Stimulated activated CD8-positive, alpha-beta memory T cell treated with anti-CD3 and anti-CD28 coated beads, Interleukin-4, amount 100 ng/mL, for 48 hours (primary cell): ENCODE measurements around the gene SERPINI1.
"Not testable (repeated sequence)": the region's sequence is repeated elsewhere in the genome, so short reads cannot be mapped to it uniquely, and the experiment has no call there.

Experiments used
- DNase-seq: peaks from one replicate; pipeline ENCODE4 v3.0.0-alpha.2; 2020

Gene SERPINI1

DNA sequence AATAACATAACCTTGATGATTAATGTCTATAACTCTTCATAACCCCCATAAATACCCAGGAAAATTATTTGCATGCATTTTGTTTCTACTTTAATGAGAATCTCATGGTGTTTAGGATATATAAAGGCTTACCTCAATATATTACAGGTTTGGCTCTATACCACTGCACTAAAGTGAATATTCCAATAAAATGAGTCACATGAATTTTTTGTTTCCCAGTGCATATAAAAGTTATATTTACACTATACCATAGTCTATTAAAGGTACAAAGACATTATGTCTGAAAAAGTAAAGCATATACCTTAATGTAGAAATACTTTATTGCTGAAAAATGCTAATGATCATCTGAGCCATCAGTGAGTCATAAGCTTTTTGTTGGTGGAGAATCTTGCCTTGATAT lies 74.7 kb downstream of the SERPINI1 start:
- DNase-seq: no peak

DNA sequence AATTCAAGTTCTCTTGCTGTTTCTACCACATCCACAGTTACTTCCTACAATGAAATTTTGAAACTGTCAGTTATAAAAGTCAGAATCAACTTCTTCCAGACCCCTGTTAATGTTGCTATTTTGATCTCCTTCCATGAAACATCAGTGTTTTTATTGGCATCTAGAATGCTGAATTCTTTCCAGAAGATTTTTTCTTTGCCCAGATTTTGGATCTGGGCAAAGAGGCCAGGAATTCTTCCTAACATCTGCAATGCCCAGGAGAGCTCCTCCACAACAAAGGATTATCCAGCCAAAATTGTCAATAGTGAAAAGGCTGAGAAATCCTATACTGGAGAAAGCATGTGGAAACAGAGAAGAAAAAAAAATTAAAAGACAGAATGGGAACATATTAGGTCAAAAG lies 75.5 kb downstream of the SERPINI1 start:
- no peak for DNase-seq

DNA sequence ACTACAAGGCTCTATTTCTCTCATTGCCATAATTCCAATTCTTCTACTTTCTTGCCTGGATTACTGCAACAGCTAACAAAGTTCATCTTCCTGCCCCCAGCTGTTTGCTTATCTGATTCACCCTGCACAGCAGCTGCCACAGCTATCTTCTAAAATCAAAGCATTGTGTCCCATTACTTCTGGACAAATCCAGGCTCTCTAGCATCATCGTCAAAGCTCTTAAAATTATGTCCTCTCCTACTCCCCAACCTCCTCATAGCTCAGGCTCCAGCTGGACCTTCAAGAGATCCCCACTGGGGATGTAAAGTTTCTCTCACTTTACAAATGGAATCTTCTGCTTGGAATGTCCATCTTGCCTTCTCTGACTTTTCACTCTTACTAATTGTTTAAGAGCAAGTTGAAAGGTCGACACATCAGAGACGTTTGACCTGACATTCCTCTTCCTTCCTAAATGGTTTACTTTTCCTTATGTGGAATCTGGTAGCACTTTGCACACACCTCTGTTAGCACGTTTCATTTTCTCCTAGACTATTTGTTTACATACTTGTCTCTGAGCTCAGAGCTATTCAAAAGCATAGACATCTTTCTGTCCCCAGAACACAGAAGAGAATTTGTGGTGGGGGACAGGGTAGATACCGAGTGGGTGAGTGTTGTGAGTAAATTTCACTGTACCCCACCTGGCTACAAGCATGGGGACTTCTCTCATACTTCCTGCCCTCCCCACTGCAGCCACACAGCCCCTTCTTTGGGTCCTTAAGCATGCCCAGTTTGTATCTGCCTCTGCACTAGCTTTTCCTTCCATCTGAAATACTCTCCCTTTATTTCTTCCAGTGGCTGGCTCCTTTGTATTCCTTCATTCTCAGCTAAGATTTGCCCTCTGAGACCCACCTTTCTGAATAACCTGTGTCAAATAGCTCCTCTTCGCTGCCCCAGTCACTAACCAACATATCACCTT lies 77.9 kb downstream of the SERPINI1 start:
- no peak for DNase-seq

DNA sequence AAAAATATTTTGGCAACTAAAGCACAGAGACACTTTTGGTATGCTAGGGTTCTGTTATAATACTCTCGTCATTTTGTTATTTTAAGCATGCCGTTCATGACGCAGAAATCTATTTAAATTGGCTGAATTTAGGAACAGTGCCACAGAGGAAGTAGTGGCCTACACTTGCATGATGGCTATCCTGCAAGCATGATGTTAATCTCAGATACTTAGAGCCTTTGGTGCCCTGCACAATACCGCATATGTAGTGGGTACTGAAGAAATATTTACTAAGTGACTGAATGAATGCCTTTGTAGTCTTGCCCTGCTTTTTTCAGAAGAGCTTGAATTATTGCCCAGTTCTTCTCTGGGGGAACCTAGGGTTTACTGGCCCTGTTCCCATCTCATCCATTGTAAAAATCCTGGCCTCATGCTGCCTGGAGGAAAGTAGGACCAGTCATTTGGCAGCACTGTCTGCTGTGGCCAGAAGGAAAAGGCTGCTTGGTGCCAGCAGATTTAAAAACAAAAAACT lies 79.0 kb downstream of the SERPINI1 start:
- no peak for DNase-seq

DNA sequence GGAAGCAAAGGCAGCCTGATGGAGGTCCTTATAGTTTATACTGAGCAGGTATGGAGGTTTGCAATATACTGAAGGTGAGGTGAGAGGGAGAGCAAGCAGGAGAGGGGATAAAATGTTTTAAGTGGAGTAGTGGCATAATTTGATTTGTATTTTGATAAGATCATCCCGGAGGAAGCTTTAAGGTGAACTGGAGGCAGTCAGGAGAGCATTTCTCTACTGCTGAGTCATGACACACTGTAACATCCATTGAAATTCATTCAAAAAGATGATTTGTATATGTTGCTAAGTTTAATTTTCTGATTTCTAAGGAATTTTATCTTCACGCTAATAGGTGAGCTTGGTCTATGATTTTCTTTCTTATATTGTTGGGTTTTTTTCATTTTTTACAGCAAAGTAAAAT lies 81.4 kb downstream of the SERPINI1 start:
- DNase-seq: no peak

DNA sequence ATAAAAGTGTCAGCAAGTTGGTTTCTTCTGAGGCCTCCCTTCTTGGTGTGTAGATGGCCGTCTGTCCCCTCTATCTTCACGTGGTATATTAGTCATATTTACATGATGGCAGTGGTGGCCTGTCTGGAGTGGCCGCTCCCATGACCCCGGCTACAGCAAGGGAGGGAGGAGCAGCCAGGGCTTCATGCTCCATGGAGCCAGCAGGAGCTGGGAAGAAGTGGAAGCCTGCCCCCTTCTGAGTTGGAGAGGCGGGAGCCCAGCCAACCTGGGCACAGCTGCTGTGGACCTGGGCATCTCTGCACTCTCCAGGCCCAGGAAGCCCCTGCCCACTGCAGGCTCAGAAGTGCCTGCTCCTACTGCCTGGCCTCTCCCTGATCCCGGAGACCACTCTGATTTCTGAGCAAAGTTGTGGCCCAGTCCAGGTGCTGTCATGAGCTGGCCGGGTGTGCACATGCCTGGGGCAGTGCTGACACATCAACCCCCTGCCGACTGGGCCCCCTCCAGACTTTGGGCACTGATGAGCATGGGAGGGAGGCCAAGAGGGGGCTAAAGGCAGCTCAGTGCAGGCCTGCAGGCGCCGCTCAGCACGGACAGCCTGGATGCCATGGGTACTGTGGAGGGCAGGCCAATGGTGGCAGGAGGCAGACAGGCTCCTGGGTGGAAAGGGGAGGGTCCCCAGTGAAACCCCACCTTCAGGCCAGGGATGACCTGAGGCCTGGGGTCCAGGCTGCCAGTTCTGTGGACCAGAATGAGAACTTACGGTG lies 84.8 kb downstream of the SERPINI1 start:
- DNase-seq: no peak

DNA sequence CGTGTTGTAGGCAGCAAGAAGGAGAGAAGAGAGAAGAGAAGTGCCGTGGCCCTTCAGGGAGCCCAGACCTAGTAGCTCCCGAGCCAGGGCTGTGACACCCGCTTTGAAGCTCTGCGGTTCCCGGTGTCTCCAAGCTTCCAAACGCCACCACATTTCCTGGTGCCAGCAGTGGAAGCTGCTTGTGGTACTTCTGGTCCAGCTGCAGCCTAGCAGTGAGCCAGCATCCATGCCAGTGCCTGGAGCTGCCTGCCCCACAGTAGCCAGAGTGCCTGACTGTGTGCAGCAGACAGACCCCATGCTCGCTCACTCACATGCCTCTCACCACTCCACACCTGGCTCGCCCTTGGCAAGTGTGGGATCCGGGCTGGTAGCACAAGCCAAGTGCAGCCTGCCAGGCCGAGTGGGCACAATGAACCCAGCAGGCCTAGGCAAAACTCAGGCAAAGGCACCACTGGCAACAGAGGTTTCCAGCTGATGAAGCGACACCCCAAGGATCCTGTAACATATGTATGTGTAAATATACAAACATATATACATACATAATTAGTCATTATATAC lies 85.8 kb downstream of the SERPINI1 start:
- DNase-seq: no peak

DNA sequence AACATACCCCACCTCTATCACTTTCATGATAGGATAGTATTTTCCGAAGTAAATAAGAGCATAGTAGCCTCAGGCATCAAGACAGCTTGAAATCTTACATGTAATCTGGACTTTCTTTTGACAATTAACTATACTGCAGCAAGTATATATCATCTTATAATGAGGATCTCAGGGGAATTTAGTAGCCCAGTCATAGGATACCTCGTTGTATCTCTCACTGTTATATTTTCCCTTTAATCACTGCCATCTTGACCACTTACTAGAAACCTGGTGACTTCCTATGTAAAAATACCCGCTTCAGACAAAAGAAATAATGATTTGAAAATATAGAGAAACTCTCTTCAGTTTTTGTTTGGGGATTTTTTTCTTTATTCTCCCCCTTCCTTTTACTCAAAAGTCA lies 88.2 kb downstream of the SERPINI1 start:
- DNase-seq: no peak

DNA sequence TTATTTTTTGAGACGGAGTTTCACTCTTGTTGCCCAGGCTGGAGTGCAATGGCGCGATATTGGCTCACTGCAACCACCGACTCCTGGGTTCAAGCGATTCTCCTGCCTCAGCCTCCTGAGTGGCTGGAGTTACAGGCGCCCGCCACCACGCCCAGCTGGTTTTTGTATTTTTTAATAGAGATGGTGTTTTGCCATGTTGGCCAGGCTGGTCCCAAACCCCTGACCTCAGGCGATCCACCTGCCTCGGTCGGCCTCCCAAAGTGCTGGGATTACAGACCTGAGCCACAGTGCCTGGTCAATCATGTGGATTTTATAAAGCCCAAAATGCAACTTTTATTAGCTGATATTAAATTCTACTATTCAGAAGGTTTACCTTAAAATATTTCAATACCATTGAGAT lies 92.1 kb downstream of the SERPINI1 start:
- DNase-seq: not testable (repeated sequence)

DNA sequence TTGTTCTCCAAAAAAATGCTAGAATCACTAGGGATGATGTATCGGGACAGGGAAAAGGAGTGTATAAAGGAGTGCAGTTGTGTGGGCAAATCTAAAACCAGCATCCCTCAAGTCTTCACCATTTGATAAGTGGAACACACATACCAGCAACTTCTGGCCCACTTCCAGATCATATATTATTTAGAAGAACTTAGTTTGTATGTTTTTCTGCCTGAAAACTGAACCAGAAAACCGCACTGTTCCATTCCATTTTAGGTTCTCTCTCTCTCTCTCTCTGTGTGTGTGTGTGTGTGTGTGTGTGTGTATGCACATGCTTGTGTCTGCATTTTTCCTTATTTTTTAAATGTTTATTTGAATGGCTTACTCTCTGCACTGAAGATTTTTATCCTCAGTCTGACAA lies 93.5 kb downstream of the SERPINI1 start:
- no peak for DNase-seq

DNA sequence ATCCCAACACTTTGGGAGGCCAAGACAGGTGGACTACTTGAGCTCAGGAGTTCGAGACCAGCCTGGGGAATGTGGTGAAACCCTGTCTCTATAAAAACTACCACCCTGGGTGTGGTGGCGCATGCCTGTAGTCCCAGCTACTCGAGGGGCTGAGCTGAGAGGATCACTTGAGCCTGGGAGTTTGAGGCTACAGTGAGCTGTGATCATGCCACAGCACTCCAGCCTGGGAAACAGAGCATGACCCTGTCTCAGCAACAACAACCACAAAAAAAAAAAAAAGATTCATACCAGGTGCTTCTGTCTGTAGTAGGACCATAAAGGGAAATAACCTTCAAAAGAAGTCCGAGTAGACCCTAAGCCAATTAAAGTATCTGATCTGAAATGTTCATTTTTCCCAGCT lies 94.5 kb downstream of the SERPINI1 start:
- no peak for DNase-seq

DNA sequence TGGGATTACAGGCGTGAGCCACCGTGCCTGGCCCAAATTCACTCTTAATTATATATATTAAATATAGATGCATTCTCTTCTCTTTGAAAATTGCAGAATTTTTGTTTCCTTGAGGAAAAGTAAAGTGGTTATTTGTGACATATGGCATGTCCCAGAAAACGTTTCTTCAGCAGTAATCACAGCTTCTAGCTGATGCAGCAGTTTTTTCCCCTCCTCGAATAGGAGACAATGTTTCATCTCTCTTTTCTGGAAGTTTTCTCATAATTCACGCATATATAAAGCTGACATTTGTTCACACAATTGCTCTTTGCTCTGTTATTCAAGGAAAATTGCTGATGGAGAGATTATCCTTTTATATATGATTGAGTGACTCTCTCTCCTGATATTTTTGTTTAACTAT lies 99.8 kb downstream of the SERPINI1 start:
- no peak for DNase-seq

DNA sequence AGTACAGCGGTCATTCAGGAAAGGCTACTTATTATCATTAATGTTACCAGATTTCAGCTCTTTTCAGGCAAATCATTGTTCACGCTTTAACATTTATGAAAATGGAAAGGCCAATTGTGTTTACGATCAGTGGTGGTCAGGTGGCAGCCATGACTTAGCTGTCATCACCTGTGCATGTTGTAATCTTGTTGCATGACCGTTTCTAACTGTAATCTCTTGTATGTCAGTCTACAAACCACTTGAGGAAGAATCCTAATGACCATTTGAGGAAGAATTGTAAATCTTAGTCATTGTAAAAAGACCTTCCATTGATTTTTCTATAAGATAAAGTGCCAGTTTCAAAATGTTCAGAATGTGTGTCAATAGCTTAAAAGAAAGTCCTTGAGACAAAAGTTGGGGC lies 100.4 kb downstream of the SERPINI1 start:
- DNase-seq: no peak

DNA sequence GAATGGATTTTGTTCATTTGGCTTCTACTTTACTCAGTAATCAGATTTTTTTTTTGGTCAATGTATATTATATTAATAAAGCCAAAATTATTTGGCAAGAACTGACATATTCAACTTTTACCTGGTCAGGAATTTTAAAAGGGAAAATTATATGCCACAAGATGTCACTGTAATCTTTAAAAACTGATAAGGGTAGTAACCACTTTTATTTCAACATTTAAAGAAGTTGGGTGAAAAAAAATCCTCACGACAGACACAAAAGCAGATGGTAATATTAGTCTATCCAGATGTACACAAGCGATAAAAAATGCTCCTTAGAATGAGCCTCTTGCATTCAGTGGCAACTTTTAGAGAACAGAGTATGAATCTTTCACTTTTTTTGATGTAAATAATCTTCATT lies 101.9 kb downstream of the SERPINI1 start:
- no peak for DNase-seq

DNA sequence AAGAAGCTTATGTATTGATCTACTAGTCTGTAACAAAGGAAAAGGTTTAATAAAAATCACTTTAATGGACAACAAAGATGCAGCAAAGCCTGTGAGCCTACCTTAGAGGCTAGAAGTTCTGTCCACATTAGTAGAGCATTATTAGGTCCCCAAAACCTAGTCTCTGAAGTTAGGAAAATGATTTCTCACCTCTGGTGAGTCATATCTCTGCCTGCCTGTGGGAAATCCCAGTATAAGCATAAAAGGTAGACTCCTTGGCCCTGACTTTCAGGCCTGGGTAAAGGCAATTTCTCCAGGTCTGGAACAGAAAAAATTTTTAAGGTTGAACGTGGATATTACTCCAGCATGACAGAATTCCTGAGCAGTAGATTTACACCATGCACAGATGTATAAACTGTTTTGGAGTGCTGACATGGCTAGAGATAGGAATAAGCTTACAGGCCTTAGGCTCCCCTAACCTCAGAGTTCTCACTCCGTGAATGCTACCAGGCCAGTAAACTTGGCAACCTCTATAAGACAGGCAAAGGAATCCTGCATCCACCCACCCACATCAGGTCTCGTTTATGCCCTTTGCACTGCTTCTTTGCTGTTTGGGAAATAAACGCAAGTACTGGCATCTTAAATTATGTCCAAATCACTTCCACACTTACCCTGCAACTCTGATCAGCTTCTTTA lies 104.1 kb downstream of the SERPINI1 start:
- no peak for DNase-seq

DNA sequence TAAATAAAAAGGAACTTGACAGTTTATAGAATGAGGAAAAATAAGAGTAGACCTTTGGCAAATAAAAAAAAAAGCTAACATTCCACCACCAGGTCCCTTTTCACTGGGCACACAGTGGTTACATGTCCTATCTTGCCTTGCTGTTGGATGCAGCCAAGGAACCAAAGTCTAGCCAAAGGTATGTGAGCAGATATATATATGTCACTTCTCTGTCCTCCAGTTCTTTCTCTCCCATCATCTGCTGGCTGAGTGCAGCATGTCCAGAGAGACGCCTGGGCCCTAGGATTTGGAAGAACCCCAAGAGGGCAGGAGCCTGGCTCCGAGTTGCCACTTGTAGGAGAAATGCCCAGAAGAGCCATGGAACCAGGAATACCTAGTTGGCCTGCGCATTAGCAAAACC lies 104.7 kb downstream of the SERPINI1 start:
- no peak for DNase-seq

DNA sequence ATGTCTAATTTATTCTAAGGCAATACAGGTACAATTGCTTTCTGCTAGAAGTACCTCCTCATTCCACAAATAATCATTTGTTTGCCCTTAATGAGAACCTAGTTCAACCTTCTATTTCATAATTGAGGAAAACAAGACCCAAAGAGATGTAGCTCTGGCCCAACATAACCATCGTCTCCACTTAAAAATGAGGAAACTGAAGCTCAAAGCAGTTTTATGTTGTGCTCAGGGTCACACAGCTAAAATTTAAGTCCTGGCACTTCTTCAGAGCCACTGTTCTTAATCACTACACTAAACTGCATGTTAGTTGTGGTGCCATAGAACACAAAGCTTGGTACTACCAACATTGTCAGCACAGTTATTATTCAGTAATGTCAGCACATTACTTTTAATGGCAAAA lies 108.0 kb downstream of the SERPINI1 start:
- DNase-seq: no peak

DNA sequence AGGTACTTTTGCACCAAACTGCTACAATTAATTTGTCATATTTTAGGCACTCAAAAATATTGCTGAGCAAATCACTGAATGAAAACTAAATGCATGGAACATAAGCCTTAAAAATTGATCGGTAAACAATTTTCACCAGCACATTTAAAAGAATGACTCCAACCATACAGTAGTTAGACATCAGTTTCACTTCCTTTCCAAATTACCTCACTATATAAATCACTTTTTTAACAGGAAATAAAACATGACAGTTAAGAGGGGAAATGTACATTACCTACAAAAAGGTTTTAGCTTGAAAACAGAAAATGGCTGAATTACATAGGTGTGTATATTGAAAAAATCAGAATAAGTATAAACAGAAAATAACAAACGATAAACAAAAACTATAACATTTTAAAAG lies 108.4 kb downstream of the SERPINI1 start:
- DNase-seq: no peak

DNA sequence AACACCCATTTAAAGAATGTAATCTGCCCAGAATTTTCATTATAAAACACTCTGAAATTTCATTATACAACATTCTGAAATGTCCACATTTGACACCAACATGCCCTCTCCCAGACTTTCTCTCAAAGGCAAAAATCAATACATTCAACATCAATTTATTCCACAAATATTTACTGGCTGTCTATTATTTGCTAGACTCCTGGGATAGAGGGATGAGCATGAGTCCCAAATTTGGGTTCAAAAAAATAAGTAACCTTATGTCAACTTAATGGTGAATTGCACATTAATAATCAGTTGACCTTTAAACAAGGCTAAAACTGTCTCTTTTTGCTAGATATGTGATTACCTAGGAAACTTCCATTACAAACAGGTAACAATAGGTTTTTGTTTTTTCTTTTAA lies 109.0 kb downstream of the SERPINI1 start:
- DNase-seq: no peak

DNA sequence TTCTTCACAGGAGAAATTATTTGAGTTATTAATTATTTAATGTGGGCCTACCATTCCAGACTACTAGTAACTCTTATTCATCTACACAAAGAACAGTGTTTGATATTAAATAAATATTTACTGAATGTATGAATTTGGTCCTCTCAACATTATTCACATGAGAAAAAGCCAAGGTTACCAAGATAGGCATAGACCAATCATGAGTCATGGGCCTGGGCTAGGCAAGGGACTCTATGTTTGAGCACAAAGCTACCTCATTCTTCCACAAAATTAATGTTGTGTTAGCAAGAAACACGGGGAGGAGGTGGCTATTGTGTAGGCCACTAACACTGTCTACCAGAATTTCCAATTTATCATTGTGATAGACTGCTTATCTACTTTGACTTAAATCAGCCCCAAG lies 115.7 kb downstream of the SERPINI1 start:
- DNase-seq: no peak

DNA sequence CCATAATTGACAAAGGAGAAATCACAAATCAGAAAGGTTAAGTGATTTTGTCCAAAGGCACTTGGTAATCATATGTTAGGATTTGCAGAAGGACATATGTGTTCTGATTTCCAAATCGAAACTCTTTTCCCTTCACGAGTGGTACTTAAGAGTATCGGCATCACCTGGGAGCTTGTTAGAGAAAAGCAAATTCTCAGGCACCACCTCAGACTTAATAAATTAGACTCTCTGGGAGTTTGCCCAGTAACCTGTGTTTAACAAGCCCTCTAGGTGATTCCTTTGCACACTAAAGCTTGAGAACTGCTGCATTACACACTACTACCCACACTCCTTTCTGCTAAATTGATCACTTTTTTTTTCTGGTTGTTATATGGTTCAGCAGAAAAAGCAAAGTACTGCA lies 116.2 kb downstream of the SERPINI1 start:
- DNase-seq: no peak

DNA sequence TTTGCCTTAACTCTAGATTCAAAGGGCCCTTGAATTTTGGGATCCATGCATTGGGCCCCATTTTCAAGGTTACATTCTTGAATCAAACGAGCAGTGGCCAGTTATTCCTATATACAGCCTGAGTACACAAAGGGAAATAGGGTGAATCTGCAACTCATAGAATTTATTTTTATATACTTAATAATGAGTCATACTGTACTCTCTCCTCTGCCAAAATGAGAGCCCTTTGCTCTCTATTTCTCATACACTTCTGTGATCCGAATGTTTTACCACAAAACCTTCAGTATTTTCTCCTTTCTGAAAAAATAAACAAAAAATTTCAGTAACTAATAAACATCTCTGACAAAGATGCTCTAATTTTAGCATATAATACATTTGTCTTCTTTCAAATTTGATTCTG lies 116.7 kb downstream of the SERPINI1 start:
- no peak for DNase-seq

DNA sequence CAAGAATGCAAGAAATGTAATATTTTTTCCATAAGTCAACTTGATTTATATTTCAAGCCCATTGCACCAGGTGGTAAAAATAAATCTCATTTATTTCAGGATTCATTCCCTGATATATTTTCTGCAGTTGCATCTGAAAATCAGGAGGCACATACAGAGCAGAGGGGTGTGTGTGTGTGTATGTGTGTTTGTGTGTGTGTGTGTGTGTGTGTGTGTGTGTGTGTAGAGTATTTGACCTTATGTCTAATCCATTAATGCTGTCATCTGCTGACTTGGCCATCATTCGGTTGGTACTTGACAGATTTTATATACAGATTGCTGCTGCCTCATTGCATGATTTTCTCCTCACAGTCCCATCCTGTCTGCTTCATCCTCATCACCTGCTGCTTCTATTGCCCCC lies 118.5 kb downstream of the SERPINI1 start:
- no peak for DNase-seq
